GM23338 (cell line): Measurements from ENCODE around the gene CEP85. TPM values are rescaled to one million over a fixed set of nuclear protein-coding genes. Genes with fewer than 3 reads are reported as not detected.

Experiments
- ATAC-seq: fragments of 200-7000 bp; cut with Tn5 transposase; 3 replicates; pipeline ENCODE4 v1.9.1; 2020
- DNase-seq: peaks from one replicate; pipeline ENCODE4 v3.0.0-alpha.2; 2015; ENCODE audit warnings: low spot score
- H2AFZ ChIP-seq: fragments of 200-600 bp; sonication (generic); 2 replicates; pipeline ENCODE4 v1.8.0; 2016; ENCODE audit warnings: antibody characterized with exemption, mild to moderate bottlenecking, moderate library complexity
- H3F3A ChIP-seq: fragments of 200-600 bp; sonication (generic); replicated peaks from 2 replicates; pipeline ENCODE4 v1.8.0; 2017; ENCODE audit warnings: antibody characterized with exemption, mixed run types, low read depth
- H3K27ac ChIP-seq: fragments of 200-600 bp; sonication (generic); 2 replicates; pipeline ENCODE4 v1.6.1; 2016; ENCODE audit warnings: low read depth
- H3K27me3 ChIP-seq: fragments of 200-600 bp; sonication (generic); 2 replicates; pipeline ENCODE4 v1.8.0; 2016; ENCODE audit warnings: mild to moderate bottlenecking, mixed run types, moderate library complexity; ENCODE audit not compliant: insufficient read depth
- H3K36me3 ChIP-seq: fragments of 200-600 bp; sonication (generic); 2 replicates; pipeline ENCODE4 v1.8.0; 2016; ENCODE audit warnings: mild to moderate bottlenecking; ENCODE audit not compliant: insufficient read depth
- H3K4me1 ChIP-seq: fragments of 200-600 bp; sonication (generic); 2 replicates; pipeline ENCODE4 v1.8.0; 2016; ENCODE audit warnings: mild to moderate bottlenecking, moderate library complexity; ENCODE audit not compliant: insufficient read depth
- H3K4me2 ChIP-seq: fragments of 200-600 bp; sonication (generic); 2 replicates; pipeline ENCODE4 v1.7.1; 2017; ENCODE audit warnings: mixed run types
- H3K4me3 ChIP-seq: fragments of 200-600 bp; sonication (generic); 2 replicates; pipeline ENCODE4 v1.6.1; 2016; ENCODE audit warnings: mixed run types
- H3K79me2 ChIP-seq: fragments of 200-600 bp; sonication (generic); replicated peaks from 2 replicates; pipeline ENCODE4 v1.8.0; 2017; ENCODE audit warnings: mild to moderate bottlenecking; ENCODE audit not compliant: insufficient read depth
- H3K9me2 ChIP-seq: fragments of 200-600 bp; sonication (generic); 2 replicates; pipeline ENCODE4 v1.8.0; 2017; ENCODE audit not compliant: insufficient read depth
- H4K20me1 ChIP-seq: fragments of 200-600 bp; sonication (generic); replicated peaks from 2 replicates; pipeline ENCODE4 v1.8.0; 2017; ENCODE audit warnings: mild to moderate bottlenecking; ENCODE audit not compliant: insufficient read depth
- H3K27ac Mint-ChIP-seq: 2 replicates; pipeline ENCODE4 v1.8.0; 2020; ENCODE audit warnings: inconsistent platforms, mild to moderate bottlenecking, moderate library complexity, mixed read lengths
- H3K27me3 Mint-ChIP-seq: 3 replicates; pipeline ENCODE4 v1.8.0; 2022; ENCODE audit warnings: low read depth, mild to moderate bottlenecking, moderate library complexity, mixed read lengths, inconsistent platforms; ENCODE audit not compliant: insufficient read depth, poor library complexity
- H3K36me3 Mint-ChIP-seq: 3 replicates; pipeline ENCODE4 v1.8.0; 2021; ENCODE audit warnings: low read depth, mild to moderate bottlenecking, inconsistent platforms, moderate library complexity, mixed read lengths
- H3K4me1 Mint-ChIP-seq: 3 replicates; pipeline ENCODE4 v1.8.0; 2020; ENCODE audit warnings: mild to moderate bottlenecking, inconsistent platforms, mixed read lengths
- H3K4me3 Mint-ChIP-seq: 3 replicates; pipeline ENCODE4 v1.8.0; 2021; ENCODE audit warnings: moderate library complexity, mild to moderate bottlenecking, inconsistent platforms, mixed read lengths
- H3K9me3 Mint-ChIP-seq: 3 replicates; pipeline ENCODE4 v1.8.0; 2020; ENCODE audit warnings: moderate library complexity, mild to moderate bottlenecking, inconsistent platforms, mixed read lengths
- CREB1 ChIP-seq: fragments of 250-450 bp; sonication (Bioruptor Pico); IDR thresholded peaks from 2 replicates; pipeline ENCODE4 v1.5.0; 2020; ENCODE audit warnings: low read depth, mild to moderate bottlenecking, moderate library complexity
- JUNB ChIP-seq: IDR thresholded peaks from one replicate; pipeline ENCODE4 v1.6.1; 2016; ENCODE audit warnings: antibody characterized with exemption; ENCODE audit not compliant: unreplicated experiment
- NANOG ChIP-seq: IDR thresholded peaks from 2 replicates; pipeline ENCODE4 v1.6.1; 2016; ENCODE audit warnings: antibody characterized with exemption, borderline replicate concordance
- polyA plus RNA-seq: library from polyadenylated mRNA; unstranded; fragments of >200 nt; fragmentation: Nextera tagmentation; extraction: Ambion mirVana; gene quantifications from 2 replicates; pipeline ENCODE4 v1.2.1, GENCODE V29; 2016
- total RNA-seq: library from RNA; depleted of rRNA; stranded (reverse); fragments of >200 nt; shearing (Covaris generic); gene quantifications from 2 replicates; pipeline ENCODE4 v1.2.3, GENCODE V29; 2014
- TF ChIP-seq, protein P1 (sequence below): fragments of 250-450 bp; sonication (Bioruptor Pico); IDR thresholded peaks from 2 replicates; pipeline ENCODE4 v1.5.0; 2020; ENCODE audit warnings: mild to moderate bottlenecking, moderate library complexity
- TF ChIP-seq, protein P2 (sequence below): IDR thresholded peaks from 2 replicates; pipeline ENCODE4 v1.6.1; 2016; ENCODE audit warnings: antibody characterized with exemption
- TF ChIP-seq, protein P3 (sequence below), 2 experiments: fragments of 200-600 bp in 1 of 2; sonication (generic) in 1 of 2; conservative IDR thresholded peaks; 2 replicates each; pipeline versions ENCODE4 v1.5.1 to v1.6.1; 2016 to 2017; ENCODE audit warnings: antibody characterized with exemption in 2 of 2, low read depth in 2 of 2, mild to moderate bottlenecking in 2 of 2, moderate library complexity in 1 of 2

The CEP85 gene
- total and polyA plus RNA-seq, 2 experiments from 2014 or later: 12.8 to 36.8 TPM

DNA sequence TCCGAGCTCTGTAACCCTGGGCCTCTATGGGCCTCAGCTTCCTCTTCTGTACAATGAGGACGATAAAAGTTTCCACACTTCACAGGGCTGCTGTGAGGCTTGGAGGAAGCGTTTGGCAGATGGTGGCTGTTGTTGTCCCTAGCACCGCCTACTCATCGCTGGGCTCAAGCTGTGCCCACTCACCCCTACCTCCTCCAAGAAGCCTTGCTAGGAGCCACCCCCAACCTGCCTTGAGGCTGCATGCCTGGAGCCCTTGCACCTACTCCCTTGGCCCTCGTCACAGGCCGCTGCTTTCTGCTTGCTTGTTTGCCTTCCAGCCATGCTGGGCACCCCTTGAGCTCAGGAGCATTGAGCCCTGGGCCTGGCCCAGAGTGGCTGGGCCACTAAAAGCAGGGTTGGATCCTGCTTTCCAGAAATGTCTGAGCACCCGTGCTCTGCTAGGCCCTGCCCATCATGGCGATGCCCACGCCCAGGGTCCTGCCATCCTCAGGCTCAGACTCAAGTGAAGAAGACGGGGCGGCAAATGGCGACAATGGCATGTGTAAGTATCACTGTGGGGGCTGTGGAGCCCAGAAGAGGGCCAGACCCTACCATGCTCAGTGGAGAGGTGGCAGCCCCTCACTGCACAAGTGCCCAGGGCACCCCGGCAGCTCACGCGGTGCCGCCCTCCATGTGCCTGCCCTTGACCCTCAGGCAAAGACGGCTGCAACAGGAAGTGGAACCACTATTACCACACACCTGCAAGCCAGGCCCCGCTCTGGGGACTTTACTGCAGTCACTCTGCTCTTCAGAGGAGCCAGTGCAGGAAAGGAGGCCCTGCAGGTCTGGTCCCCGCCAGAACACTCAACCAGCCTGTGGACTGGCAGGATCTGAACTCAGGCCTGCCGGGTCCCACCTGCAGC lies 55.4 kb downstream of the CEP85 start:
- H3K4me3 Mint-ChIP-seq: no peak overlapping the region
- H3K9me3 Mint-ChIP-seq: no peaks in the 10 kb centered on the region
- Histone ChIP-seq H2AFZ (no peak overlapping the region), H3K4me1 (peaks cover 9% of the 10 kb centered on the region; the same call in 1 of the 2 replicates), H3K79me2 (no peaks in the 10 kb centered on the region), H3K9me2 (no peaks in the 10 kb centered on the region), H4K20me1 (0 out of 2 replicates have a peak, but pooled peaks cover 3% of the 10 kb centered on the region), H3K27me3 (no peaks in the 10 kb centered on the region), H3K36me3 (no peaks in the 10 kb centered on the region), H3K4me3 (no peak overlapping the region), H3F3A (no peaks in the 10 kb centered on the region), H3K27ac (no peak overlapping the region), H3K4me2 (no peak overlapping the region)
- no peak for DNase-seq
- peak overlapping the region; percentile 56; the same call in 1 of the 2 replicates for H3K27ac Mint-ChIP-seq
- TF ChIP-seq JUNB: no peak
- no peak for TF ChIP-seq NANOG
- TF ChIP-seq, protein P1, sequence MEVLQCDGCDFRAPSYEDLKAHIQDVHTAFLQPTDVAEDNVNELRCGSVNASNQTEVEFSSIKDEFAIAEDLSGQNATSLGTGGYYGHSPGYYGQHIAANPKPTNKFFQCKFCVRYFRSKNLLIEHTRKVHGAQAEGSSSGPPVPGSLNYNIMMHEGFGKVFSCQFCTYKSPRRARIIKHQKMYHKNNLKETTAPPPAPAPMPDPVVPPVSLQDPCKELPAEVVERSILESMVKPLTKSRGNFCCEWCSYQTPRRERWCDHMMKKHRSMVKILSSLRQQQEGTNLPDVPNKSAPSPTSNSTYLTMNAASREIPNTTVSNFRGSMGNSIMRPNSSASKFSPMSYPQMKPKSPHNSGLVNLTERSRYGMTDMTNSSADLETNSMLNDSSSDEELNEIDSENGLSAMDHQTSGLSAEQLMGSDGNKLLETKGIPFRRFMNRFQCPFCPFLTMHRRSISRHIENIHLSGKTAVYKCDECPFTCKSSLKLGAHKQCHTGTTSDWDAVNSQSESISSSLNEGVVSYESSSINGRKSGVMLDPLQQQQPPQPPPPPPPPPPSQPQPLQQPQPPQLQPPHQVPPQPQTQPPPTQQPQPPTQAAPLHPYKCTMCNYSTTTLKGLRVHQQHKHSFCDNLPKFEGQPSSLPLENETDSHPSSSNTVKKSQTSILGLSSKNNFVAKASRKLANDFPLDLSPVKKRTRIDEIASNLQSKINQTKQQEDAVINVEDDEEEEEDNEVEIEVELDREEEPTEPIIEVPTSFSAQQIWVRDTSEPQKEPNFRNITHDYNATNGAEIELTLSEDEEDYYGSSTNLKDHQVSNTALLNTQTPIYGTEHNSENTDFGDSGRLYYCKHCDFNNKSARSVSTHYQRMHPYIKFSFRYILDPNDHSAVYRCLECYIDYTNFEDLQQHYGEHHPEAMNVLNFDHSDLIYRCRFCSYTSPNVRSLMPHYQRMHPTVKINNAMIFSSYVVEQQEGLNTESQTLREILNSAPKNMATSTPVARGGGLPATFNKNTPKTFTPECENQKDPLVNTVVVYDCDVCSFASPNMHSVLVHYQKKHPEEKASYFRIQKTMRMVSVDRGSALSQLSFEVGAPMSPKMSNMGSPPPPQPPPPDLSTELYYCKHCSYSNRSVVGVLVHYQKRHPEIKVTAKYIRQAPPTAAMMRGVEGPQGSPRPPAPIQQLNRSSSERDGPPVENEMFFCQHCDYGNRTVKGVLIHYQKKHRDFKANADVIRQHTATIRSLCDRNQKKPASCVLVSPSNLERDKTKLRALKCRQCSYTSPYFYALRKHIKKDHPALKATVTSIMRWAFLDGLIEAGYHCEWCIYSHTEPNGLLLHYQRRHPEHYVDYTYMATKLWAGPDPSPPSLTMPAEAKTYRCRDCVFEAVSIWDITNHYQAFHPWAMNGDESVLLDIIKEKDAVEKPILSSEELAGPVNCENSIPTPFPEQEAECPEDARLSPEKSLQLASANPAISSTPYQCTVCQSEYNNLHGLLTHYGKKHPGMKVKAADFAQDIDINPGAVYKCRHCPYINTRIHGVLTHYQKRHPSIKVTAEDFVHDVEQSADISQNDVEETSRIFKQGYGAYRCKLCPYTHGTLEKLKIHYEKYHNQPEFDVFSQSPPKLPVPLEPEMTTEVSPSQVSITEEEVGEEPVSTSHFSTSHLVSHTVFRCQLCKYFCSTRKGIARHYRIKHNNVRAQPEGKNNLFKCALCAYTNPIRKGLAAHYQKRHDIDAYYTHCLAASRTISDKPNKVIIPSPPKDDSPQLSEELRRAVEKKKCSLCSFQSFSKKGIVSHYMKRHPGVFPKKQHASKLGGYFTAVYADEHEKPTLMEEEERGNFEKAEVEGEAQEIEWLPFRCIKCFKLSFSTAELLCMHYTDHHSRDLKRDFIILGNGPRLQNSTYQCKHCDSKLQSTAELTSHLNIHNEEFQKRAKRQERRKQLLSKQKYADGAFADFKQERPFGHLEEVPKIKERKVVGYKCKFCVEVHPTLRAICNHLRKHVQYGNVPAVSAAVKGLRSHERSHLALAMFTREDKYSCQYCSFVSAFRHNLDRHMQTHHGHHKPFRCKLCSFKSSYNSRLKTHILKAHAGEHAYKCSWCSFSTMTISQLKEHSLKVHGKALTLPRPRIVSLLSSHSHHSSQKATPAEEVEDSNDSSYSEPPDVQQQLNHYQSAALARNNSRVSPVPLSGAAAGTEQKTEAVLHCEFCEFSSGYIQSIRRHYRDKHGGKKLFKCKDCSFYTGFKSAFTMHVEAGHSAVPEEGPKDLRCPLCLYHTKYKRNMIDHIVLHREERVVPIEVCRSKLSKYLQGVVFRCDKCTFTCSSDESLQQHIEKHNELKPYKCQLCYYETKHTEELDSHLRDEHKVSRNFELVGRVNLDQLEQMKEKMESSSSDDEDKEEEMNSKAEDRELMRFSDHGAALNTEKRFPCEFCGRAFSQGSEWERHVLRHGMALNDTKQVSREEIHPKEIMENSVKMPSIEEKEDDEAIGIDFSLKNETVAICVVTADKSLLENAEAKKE (CRISPR knock-in tag): no peak
- TF ChIP-seq CREB1 (CRISPR knock-in tag): no peak
- TF ChIP-seq, protein P2, sequence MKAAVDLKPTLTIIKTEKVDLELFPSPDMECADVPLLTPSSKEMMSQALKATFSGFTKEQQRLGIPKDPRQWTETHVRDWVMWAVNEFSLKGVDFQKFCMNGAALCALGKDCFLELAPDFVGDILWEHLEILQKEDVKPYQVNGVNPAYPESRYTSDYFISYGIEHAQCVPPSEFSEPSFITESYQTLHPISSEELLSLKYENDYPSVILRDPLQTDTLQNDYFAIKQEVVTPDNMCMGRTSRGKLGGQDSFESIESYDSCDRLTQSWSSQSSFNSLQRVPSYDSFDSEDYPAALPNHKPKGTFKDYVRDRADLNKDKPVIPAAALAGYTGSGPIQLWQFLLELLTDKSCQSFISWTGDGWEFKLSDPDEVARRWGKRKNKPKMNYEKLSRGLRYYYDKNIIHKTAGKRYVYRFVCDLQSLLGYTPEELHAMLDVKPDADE: no peak
- TF ChIP-seq, protein P3, sequence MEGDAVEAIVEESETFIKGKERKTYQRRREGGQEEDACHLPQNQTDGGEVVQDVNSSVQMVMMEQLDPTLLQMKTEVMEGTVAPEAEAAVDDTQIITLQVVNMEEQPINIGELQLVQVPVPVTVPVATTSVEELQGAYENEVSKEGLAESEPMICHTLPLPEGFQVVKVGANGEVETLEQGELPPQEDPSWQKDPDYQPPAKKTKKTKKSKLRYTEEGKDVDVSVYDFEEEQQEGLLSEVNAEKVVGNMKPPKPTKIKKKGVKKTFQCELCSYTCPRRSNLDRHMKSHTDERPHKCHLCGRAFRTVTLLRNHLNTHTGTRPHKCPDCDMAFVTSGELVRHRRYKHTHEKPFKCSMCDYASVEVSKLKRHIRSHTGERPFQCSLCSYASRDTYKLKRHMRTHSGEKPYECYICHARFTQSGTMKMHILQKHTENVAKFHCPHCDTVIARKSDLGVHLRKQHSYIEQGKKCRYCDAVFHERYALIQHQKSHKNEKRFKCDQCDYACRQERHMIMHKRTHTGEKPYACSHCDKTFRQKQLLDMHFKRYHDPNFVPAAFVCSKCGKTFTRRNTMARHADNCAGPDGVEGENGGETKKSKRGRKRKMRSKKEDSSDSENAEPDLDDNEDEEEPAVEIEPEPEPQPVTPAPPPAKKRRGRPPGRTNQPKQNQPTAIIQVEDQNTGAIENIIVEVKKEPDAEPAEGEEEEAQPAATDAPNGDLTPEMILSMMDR (conservative IDR thresholded peaks at IDR 0.05; ENCODE audit: low read depth in 2 of 2): no peak
- ATAC-seq: no peak
- no peaks in the 10 kb centered on the region; the same call in 1 of the 3 replicates for H3K36me3 Mint-ChIP-seq
- peaks cover 8% of the 10 kb centered on the region for H3K27me3 Mint-ChIP-seq
- peaks cover 36% of the 10 kb centered on the region for H3K4me1 Mint-ChIP-seq
